HCT116 (cell line): Measurements from ENCODE around the gene NF2. TPM values are rescaled to one million over a fixed set of nuclear protein-coding genes. Genes with fewer than 3 reads are reported as not detected.
"Not testable (repeated sequence)": the region's sequence is repeated elsewhere in the genome, so short reads cannot be mapped to it uniquely, and the experiment has no call there.

ENCODE experiments used
- ATAC-seq: fragments of 200-7000 bp; cut with Tn5 transposase; 2 replicates; pipeline ENCODE4 v1.9.1; 2020; ENCODE audit warnings: mild to moderate bottlenecking, moderate library complexity
- BruUV-seq: library from RNA; stranded (reverse); fragments of 400-500 nt; replicated peaks from 2 replicates; lab custom pipeline; 2021; lab: Mats Ljungman, UMichigan
- CTCF ChIA-PET: fragments of 300-600 bp; sonication (Branson Sonifier 250); formaldehyde crosslinking; loops from one replicate; lab custom pipeline; 2021; ENCODE audit warnings: antibody characterized with exemption; lab: Charles Lee
- POLR2A ChIA-PET: fragments of 300-600, 350-600 bp; sonication (Branson Sonifier 250); formaldehyde crosslinking; loops from one replicate; lab custom pipeline; 2021; ENCODE audit warnings: antibody characterized with exemption; lab: Charles Lee
- RAD21 ChIA-PET, 2 experiments: fragments of 300-600 bp; sonication (Branson Sonifier 250); formaldehyde crosslinking; loops; one replicate each; lab custom pipeline; 2023; ENCODE audit warnings: low total read pairs in 2 of 2; ENCODE audit not compliant: uncharacterized antibody in 2 of 2, unreplicated experiment in 2 of 2, low non-redundant PET in 1 of 2; lab: Charles Lee
- DNase-seq: peaks from one replicate; pipeline ENCODE4 v3.0.0-alpha.2; 2010; ENCODE audit warnings: low read depth, low spot score
- H2AFZ ChIP-seq: fragments of 200-600 bp; shearing (Covaris generic), sonication (generic); 2 replicates; pipeline ENCODE4 v1.6.1; 2017; ENCODE audit warnings: low read depth, mixed run types, mixed read lengths, antibody characterized with exemption, low read length; ENCODE audit not compliant: poor library complexity, severe bottlenecking
- H3K27ac ChIP-seq: 2 replicates; pipeline ENCODE4 v1.5.1; 2012; ENCODE audit warnings: low read depth, low read length
- H3K27me3 ChIP-seq: fragments of 200-600 bp; sonication (generic); 2 replicates; pipeline ENCODE4 v1.6.1; 2016; ENCODE audit warnings: mixed run types, low read length, mixed read lengths; ENCODE audit not compliant: insufficient read depth
- H3K36me3 ChIP-seq, 2 experiments: fragments of 200-500 bp in 1 of 2; fragments of 200-600 bp in 1 of 2; sonication (Bioruptor generic) in 1 of 2; sonication (generic) in 1 of 2; 2 replicates each; pipeline versions ENCODE4 v1.5.1 to v1.6.1; 2014 to 2016; ENCODE audit warnings: low read length in 2 of 2, inconsistent platforms in 1 of 2, mixed read lengths in 1 of 2, mixed run types in 1 of 2; ENCODE audit not compliant: insufficient read depth in 2 of 2, control insufficient read depth in 1 of 2
- H3K4me1 ChIP-seq, 2 experiments: fragments of 200-600 bp in 1 of 2; sonication (generic) in 1 of 2; 2 replicates each; pipeline versions ENCODE4 v1.5.1 to v1.6.1; 2012 to 2017; ENCODE audit warnings: low read length in 2 of 2, inconsistent platforms in 1 of 2, mild to moderate bottlenecking in 1 of 2, mixed read lengths in 1 of 2, mixed run types in 1 of 2, moderate library complexity in 1 of 2; ENCODE audit not compliant: insufficient read depth in 2 of 2, control insufficient read depth in 1 of 2
- H3K4me2 ChIP-seq: fragments of 200-600 bp; sonication (generic); 2 replicates; pipeline ENCODE4 v1.6.1; 2017; ENCODE audit warnings: mixed run types, low read length, mixed read lengths
- H3K4me3 ChIP-seq, 2 experiments: fragments of 200-600 bp in 1 of 2; sonication (generic) in 1 of 2; replicated peaks in 1 of 2; 2 replicates each; pipeline ENCODE4 v1.5.1; 2011 to 2016; ENCODE audit warnings: low read length in 2 of 2, control low read depth in 1 of 2, low read depth in 1 of 2, mild to moderate bottlenecking in 1 of 2, mixed read lengths in 1 of 2, mixed run types in 1 of 2
- H3K79me2 ChIP-seq: fragments of 200-600 bp; sonication (generic); 2 replicates; pipeline ENCODE4 v1.6.1; 2017; ENCODE audit warnings: mild to moderate bottlenecking, mixed run types, low read length, moderate library complexity, mixed read lengths; ENCODE audit not compliant: insufficient read depth
- H3K9ac ChIP-seq: fragments of 200-600 bp; sonication (generic); 2 replicates; pipeline ENCODE4 v1.6.1; 2016; ENCODE audit warnings: low read length, mixed read lengths
- H3K9me2 ChIP-seq: fragments of 200-600 bp; sonication (generic), shearing (Covaris generic); 2 replicates; pipeline ENCODE4 v1.6.1; 2017; ENCODE audit warnings: mixed run types, mild to moderate bottlenecking, moderate library complexity; ENCODE audit not compliant: insufficient read depth
- H3K9me3 ChIP-seq, 2 experiments: fragments of 200-500 bp in 1 of 2; fragments of 200-600 bp in 1 of 2; sonication (Bioruptor generic) in 1 of 2; sonication (generic) in 1 of 2; 2 replicates each; pipeline ENCODE4 v1.6.1; 2014 to 2017; ENCODE audit warnings: low read length in 2 of 2, mixed read lengths in 2 of 2, inconsistent platforms in 1 of 2, low read depth in 1 of 2, mild to moderate bottlenecking in 1 of 2, mixed run types in 1 of 2, moderate library complexity in 1 of 2; ENCODE audit not compliant: control insufficient read depth in 1 of 2, insufficient read depth in 1 of 2
- H4K20me1 ChIP-seq: fragments of 200-600 bp; sonication (generic), shearing (Covaris generic); 2 replicates; pipeline ENCODE4 v1.6.1; 2017; ENCODE audit warnings: mixed run types, mild to moderate bottlenecking, moderate library complexity; ENCODE audit not compliant: insufficient read depth
- RAD21 ChIP-seq: IDR thresholded peaks from 2 replicates; pipeline ENCODE4 v1.6.1; 2012; ENCODE audit warnings: low read depth, mild to moderate bottlenecking
- intact Hi-C: fragments of 100-400 bp; cut with micrococcal nuclease; formaldehyde crosslinking; loops from 2 replicates; pipeline ENCODE4 v1.10.0; 2022
- total RNA-seq: library from RNA; stranded (reverse); gene quantifications from one replicate; pipeline ENCODE4 v1.2.1, GENCODE V29; 2021; ENCODE audit not compliant: unreplicated experiment
- TF ChIP-seq, protein P1 (sequence below): IDR thresholded peaks from 2 replicates; pipeline ENCODE4 v1.6.1; 2012; ENCODE audit warnings: low read depth

NF2 gene
- total RNA-seq, 1 experiment from 2014 or later = 70.2 TPM

DNA sequence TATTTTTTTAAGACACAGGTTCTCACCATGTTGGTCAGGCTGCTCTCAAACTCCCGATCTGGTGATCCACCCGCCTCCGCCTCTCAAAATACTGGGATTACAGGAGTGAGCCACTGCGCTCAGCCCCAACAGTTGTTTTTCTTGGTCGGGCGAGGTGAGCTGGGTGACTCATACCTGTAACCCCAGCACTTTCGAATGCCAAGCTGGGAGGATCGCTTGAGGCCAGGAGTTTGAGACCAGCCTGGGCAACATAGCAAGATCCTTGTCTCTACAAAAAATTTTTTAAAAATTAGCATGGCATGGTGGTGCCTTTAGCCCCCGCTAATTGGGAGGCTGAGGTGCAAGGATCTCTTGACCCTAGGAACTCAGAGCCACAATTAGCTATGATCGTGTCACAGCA is 7.0 kb upstream of the NF2 start (continued):
- no peak for TF ChIP-seq RAD21
- TF ChIP-seq, protein P1, sequence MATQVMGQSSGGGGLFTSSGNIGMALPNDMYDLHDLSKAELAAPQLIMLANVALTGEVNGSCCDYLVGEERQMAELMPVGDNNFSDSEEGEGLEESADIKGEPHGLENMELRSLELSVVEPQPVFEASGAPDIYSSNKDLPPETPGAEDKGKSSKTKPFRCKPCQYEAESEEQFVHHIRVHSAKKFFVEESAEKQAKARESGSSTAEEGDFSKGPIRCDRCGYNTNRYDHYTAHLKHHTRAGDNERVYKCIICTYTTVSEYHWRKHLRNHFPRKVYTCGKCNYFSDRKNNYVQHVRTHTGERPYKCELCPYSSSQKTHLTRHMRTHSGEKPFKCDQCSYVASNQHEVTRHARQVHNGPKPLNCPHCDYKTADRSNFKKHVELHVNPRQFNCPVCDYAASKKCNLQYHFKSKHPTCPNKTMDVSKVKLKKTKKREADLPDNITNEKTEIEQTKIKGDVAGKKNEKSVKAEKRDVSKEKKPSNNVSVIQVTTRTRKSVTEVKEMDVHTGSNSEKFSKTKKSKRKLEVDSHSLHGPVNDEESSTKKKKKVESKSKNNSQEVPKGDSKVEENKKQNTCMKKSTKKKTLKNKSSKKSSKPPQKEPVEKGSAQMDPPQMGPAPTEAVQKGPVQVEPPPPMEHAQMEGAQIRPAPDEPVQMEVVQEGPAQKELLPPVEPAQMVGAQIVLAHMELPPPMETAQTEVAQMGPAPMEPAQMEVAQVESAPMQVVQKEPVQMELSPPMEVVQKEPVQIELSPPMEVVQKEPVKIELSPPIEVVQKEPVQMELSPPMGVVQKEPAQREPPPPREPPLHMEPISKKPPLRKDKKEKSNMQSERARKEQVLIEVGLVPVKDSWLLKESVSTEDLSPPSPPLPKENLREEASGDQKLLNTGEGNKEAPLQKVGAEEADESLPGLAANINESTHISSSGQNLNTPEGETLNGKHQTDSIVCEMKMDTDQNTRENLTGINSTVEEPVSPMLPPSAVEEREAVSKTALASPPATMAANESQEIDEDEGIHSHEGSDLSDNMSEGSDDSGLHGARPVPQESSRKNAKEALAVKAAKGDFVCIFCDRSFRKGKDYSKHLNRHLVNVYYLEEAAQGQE = no peak

DNA sequence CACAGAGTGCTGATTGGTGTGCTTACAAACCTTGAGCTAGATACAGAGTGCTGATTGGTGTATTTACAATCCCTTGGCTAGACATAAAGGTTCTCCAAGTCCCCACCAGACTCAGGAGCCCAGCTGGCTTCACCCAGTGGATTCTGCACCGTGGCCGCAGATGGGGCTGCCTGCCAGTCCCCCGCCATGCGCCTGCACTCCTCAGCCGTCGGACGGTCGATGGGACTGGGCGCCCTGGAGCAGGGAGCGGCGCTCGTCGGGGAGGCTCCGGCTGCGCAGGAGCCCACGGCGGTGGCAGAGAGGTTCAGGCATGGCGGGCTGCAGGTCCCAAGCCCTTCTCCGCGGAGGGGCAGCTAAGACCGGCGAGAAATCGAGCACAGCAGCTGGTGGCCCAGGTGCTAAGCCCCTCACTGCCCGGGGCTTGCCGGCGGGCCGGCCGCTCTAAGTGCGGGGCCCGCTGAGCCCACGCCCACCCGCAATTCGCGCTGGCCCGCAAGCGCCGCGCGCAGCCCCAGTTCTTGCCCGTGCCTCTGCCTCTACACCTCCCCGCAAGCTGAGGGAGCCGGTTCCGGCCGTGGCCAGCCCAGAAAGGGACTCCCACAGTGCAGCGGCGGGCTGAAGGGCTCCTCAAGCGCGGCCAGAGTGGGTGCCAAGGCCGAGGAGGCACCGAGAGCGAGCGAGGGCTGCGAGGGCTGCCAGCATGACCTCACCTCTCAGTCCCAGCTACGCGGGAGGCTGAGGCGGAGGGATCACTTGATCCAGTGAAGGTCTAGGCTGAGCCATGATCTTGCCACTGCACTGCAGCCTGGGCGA is 5.4 kb upstream of the NF2 start:
- DNase-seq, intact Hi-C loops, H3K4me3 ChIP-seq, H4K20me1 ChIP-seq, ATAC-seq, H3K9me3 ChIP-seq, RAD21 ChIA-PET, H3K36me3 ChIP-seq, POLR2A ChIA-PET, H3K9me2 ChIP-seq, H3K27me3 ChIP-seq, H3K9ac ChIP-seq, H3K79me2 ChIP-seq, BruUV-seq, H2AFZ ChIP-seq, H3K27ac ChIP-seq, H3K4me2 ChIP-seq: not testable (repeated sequence)
- peaks cover 21 to 36% of the 10 kb centered on the region in 2 experiments for H3K4me1 ChIP-seq
- CTCF ChIA-PET = interaction anchor here (0.7 kb wide), 1 partner anchor 491 kb away, joined by 3 read pairs; no protein-coding TSS in a partner anchor
